Muscle layer of duodenum (tissue), 2 donors: ENCODE measurements around the gene ZNF282.
"Not testable (repeated sequence)": the region's sequence is repeated elsewhere in the genome, so short reads cannot be mapped to it uniquely, and the experiment has no call there.

Source experiments
- H3K27ac ChIP-seq: one replicate; pipeline ENCODE4 v1.7.0; 2013; ENCODE audit warnings: mild to moderate bottlenecking, low read length
- H3K27me3 ChIP-seq: one replicate; pipeline ENCODE4 v1.7.0; 2013; ENCODE audit warnings: low read depth, mild to moderate bottlenecking, control low read depth, low read length
- H3K36me3 ChIP-seq, 2 donors: one replicate each; pipeline ENCODE4 v1.7.0; 2013; ENCODE audit warnings: low read length in 2 of 2, control low read depth in 1 of 2, mild to moderate bottlenecking in 1 of 2; ENCODE audit not compliant: insufficient read depth in 2 of 2, control insufficient read depth in 1 of 2
- H3K4me1 ChIP-seq, 2 donors: one replicate each; pipeline ENCODE4 v1.7.0; 2013; ENCODE audit warnings: low read length in 2 of 2, mild to moderate bottlenecking in 2 of 2, control low read depth in 1 of 2, moderate library complexity in 1 of 2; ENCODE audit not compliant: insufficient read depth in 2 of 2, control insufficient read depth in 1 of 2
- H3K4me3 ChIP-seq, 2 donors: one replicate each; pipeline ENCODE4 v1.7.0; 2013; ENCODE audit warnings: low read length in 2 of 2, low read depth in 1 of 2, mild to moderate bottlenecking in 1 of 2
- H3K9me3 ChIP-seq, 2 donors: one replicate each; pipeline ENCODE4 v1.7.0; 2013; ENCODE audit warnings: low read length in 2 of 2, control low read depth in 1 of 2, mild to moderate bottlenecking in 1 of 2; ENCODE audit not compliant: control insufficient read depth in 1 of 2
- donor health status: healthy.

The ZNF282 gene

GRCh38 chr7:149226840-149227494 lies 31.6 kb downstream of the ZNF282 start:
- H3K4me1 ChIP-seq: no peaks in the 10 kb centered on the region
- H3K27ac ChIP-seq: no peak overlapping the region
- no peak overlapping the region for H3K4me3 ChIP-seq
- no peaks in the 10 kb centered on the region for H3K27me3 ChIP-seq
- peaks cover 4 to 24% of the 10 kb centered on the region in 2 donors for H3K36me3 ChIP-seq
- H3K9me3 ChIP-seq: no peaks in the 10 kb centered on the region

GRCh38 chr7:149228831-149229471 lies 33.6 kb downstream of the ZNF282 start:
- Histone ChIP-seq H3K27me3 (no peaks in the 10 kb centered on the region), H3K36me3 (peaks cover 4 to 20% of the 10 kb centered on the region in 2 donors), H3K27ac (no peak overlapping the region), H3K4me3 (no peak overlapping the region), H3K4me1 (no peaks in the 10 kb centered on the region), H3K9me3 (no peaks in the 10 kb centered on the region)

GRCh38 chr7:149229526-149229925 lies 34.2 kb downstream of the ZNF282 start:
- H3K27me3 ChIP-seq: no peaks in the 10 kb centered on the region
- no peaks in the 10 kb centered on the region for H3K9me3 ChIP-seq
- H3K4me1 ChIP-seq: no peaks in the 10 kb centered on the region
- peaks cover 4 to 14% of the 10 kb centered on the region in 2 donors for H3K36me3 ChIP-seq
- H3K4me3 ChIP-seq: no peak overlapping the region
- H3K27ac ChIP-seq: no peak overlapping the region

- Histone ChIP-seq H3K4me3 (no peak overlapping the region), H3K27me3 (no peaks in the 10 kb centered on the region), H3K9me3 (no peaks in the 10 kb centered on the region), H3K36me3 (no peaks in the 10 kb centered on the region), H3K27ac (no peak overlapping the region), H3K4me1 (no peaks in the 10 kb centered on the region)
Measured at GRCh38 chr7:149232362-149232761, 37.0 kb downstream of the ZNF282 start.

- not testable (repeated sequence) for H3K4me1 ChIP-seq, H3K9me3 ChIP-seq, H3K36me3 ChIP-seq, H3K27me3 ChIP-seq, H3K27ac ChIP-seq, H3K4me3 ChIP-seq
Measured at GRCh38 chr7:149233655-149234204, 38.4 kb downstream of the ZNF282 start.

GRCh38 chr7:149237502-149237901 lies 42.2 kb downstream of the ZNF282 start:
- Histone ChIP-seq H3K4me1 (peaks cover 7 to 19% of the 10 kb centered on the region in 2 donors), H3K36me3 (no peaks in the 10 kb centered on the region), H3K27me3 (no peaks in the 10 kb centered on the region), H3K27ac (no peak overlapping the region), H3K9me3 (no peaks in the 10 kb centered on the region), H3K4me3 (no peak overlapping the region)

GRCh38 chr7:149238051-149238450 lies 42.7 kb downstream of the ZNF282 start:
- Histone ChIP-seq H3K4me3 (no peak overlapping the region), H3K27ac (no peak overlapping the region), H3K27me3 (no peaks in the 10 kb centered on the region), H3K9me3 (no peaks in the 10 kb centered on the region), H3K36me3 (no peaks in the 10 kb centered on the region), H3K4me1 (peaks cover 7 to 19% of the 10 kb centered on the region in 2 donors)

- Histone ChIP-seq H3K4me3 (peak within 1 kb of the TSS; percentile 98 to 99), H3K27me3 (no peaks in the 10 kb centered on the region), H3K9me3 (no peaks in the 10 kb centered on the region), H3K36me3 (no peaks in the 10 kb centered on the region), H3K4me1 (peaks cover 7 to 19% of the 10 kb centered on the region in 2 donors), H3K27ac (peak within 1 kb of the TSS; percentile 16)
Measured at GRCh38 chr7:149239345-149240143, 44.2 kb downstream of the ZNF282 start, which contains the start of gene ZNF212. ZNF212 (plus strand) TSS chr7:149239651; CDS start chr7:149239779, 128 bp downstream.

- no peaks in the 10 kb centered on the region for H3K36me3 ChIP-seq
- no peaks in the 10 kb centered on the region for H3K9me3 ChIP-seq
- H3K27me3 ChIP-seq: no peaks in the 10 kb centered on the region
- peak overlapping the region; percentile 98 to 99 for H3K4me3 ChIP-seq
- H3K27ac ChIP-seq: no peak overlapping the region
- H3K4me1 ChIP-seq: peaks cover 7 to 19% of the 10 kb centered on the region in 2 donors
Measured at GRCh38 chr7:149240637-149241036, 45.3 kb downstream of the ZNF282 start.

- H3K27ac ChIP-seq: no peak overlapping the region
- H3K4me3 ChIP-seq: no peak overlapping the region
- H3K36me3 ChIP-seq: no peaks in the 10 kb centered on the region
Measured at GRCh38 chr7:149241696-149242095, 46.4 kb downstream of the ZNF282 start.

GRCh38 chr7:149245244-149245643 lies 49.9 kb downstream of the ZNF282 start:
- Histone ChIP-seq H3K27me3 (no peaks in the 10 kb centered on the region), H3K4me3 (no peak overlapping the region), H3K27ac (no peak overlapping the region), H3K36me3 (peaks cover 0 to 4% of the 10 kb centered on the region in 2 donors), H3K4me1 (peaks cover 7 to 15% of the 10 kb centered on the region in 2 donors), H3K9me3 (no peaks in the 10 kb centered on the region)

More at GRCh38 chr7:149241696-149242095, 46.4 kb downstream of the ZNF282 start:
- Histone ChIP-seq H3K27me3 (no peaks in the 10 kb centered on the region), H3K9me3 (no peaks in the 10 kb centered on the region), H3K4me1 (peaks cover 7 to 19% of the 10 kb centered on the region in 2 donors)
